Motor neuron (in vitro differentiated cells): ENCODE data around the gene ABCB6. TPM values are rescaled to one million over a fixed set of nuclear protein-coding genes. Genes with fewer than 3 reads are reported as not detected.

Experiments used
- ATAC-seq, 8 experiments: fragments of 200-7000 bp; cut with Tn5 transposase; replicated peaks in 6 of 8; 2 replicates each; pipeline ENCODE4 v1.8.0; 2021; ENCODE audit warnings: mild to moderate bottlenecking in 8 of 8, moderate library complexity in 8 of 8
- H3K27ac ChIP-seq, 2 donors: fragments of 250-450 bp; sonication (Bioruptor Pico); 2 replicates each; pipeline ENCODE4 v1.9.0; 2021; ENCODE audit warnings: antibody characterized with exemption in 2 of 2, mild to moderate bottlenecking in 2 of 2, moderate library complexity in 1 of 2
- H3K4me1 ChIP-seq, 2 donors: fragments of 250-450 bp; sonication (Bioruptor Pico); replicated peaks in 1 of 2; 2 replicates each; pipeline ENCODE4 v1.6.1; 2021; ENCODE audit warnings: antibody characterized with exemption in 2 of 2, mild to moderate bottlenecking in 2 of 2, moderate library complexity in 1 of 2
- H3K4me3 ChIP-seq, 5 donors: fragments of 250-450 bp; sonication (Bioruptor Pico); 2 replicates each; pipeline ENCODE4 v1.9.0; 2021; ENCODE audit warnings: antibody characterized with exemption in 5 of 5, mild to moderate bottlenecking in 5 of 5, moderate library complexity in 4 of 5
- WGBS, 10 experiments: fragments of 450-650 bp; shearing (Covaris generic); methylation state at CpG; one replicate each; pipeline ENCODE4 v1.0.0; 2022; 5-methylcytosine and 5-hydroxymethylcytosine counted together
- in situ Hi-C, 9 experiments: fragments of 400-800 bp; cut with MboI; loops; one replicate each; pipeline ENCODE4 v1.15.0; 2021; ENCODE audit warnings: low sequenced_read_pairs in 9 of 9, low pct_unique_long_range_greater_than_20kb in 2 of 9; ENCODE audit not compliant: unreplicated experiment in 9 of 9
- total RNA-seq, 8 experiments: library from RNA; unstranded; fragments of 300-600 nt; gene quantifications; 2 replicates each; pipeline versions ENCODE4 v1.2.3 to v1.2.4, GENCODE V29; 2022

Gene ABCB6
- total RNA-seq, 8 experiments from 2014 or later: 14.2 to 122 (median 34.5) TPM

GRCh38 chr2:219161097-219161496 is 57.7 kb downstream of the ABCB6 start:
- in situ Hi-C loops: loop anchor here in 1 of 9 experiments (25.0 kb wide), 1 partner anchor 99 kb away; the partner anchor contains the start of gene IHH
- ATAC-seq: no peak
- Histone ChIP-seq H3K27ac (peak overlapping the region in 1 of 2 donors; percentile 87), H3K4me3 (peak overlapping the region; percentile 43 to 56 (median 50)), H3K4me1 (peaks cover 0 to 4% of the 10 kb centered on the region in 2 donors)
- 61 to 95% (median 67%) methylated on average over 2 to 4 of the region's 4 CpGs for WGBS, 10 experiments

GRCh38 chr2:219160186-219161017 is 58.4 kb downstream of the ABCB6 start, which contains the start of gene NHEJ1:
NHEJ1 (minus strand) TSS chr2:219160815; CDS start chr2:219158362, 2,453 bp downstream.
- in situ Hi-C loops: loop anchor here in 1 of 9 experiments (25.0 kb wide), 1 partner anchor 98 kb away; the partner anchor contains the start of gene IHH
- 0% methylated on average over 2 to 9 of the region's 70 CpGs; no CpG with 5 or more reads in 7 of the 10 experiments for WGBS, 10 experiments
- H3K4me3 ChIP-seq: peak within 1 kb of the TSS; percentile 43 to 56 (median 50)
- H3K4me1 ChIP-seq: peaks cover 0 to 4% of the 10 kb centered on the region in 2 donors
- peak; percentile 83 to 92 (median 88) for ATAC-seq
- peak within 1 kb of the TSS; percentile 87 to 94 for H3K27ac ChIP-seq

Other genes with a start within 250 kb of the ABCB6 start
- 1 to 10 TPM in 1 of 8 experiments, under 1 TPM in 3, not detected in 4; 0.08 to 4.6 (median 0.65) TPM for gene FEV, start 233.8 kb downstream of the ABCB6 start, total RNA-seq
- gene CRYBA2, start 225.5 kb downstream of the ABCB6 start, total RNA-seq: 10 to 100 TPM in 1 of 8 experiments, under 1 TPM in 2, not detected in 5; 0.81 to 11.2 (median 0.87) TPM
- 1 to 10 TPM in 3 of 8 experiments, under 1 TPM in 5; 0.46 to 6.3 (median 0.66) TPM for gene CFAP65, start 177.4 kb downstream of the ABCB6 start, total RNA-seq
- under 1 TPM in 5 of 8 experiments, not detected in 3; 0.08 to 0.57 (median 0.46) TPM for gene IHH, start 158.0 kb downstream of the ABCB6 start, total RNA-seq
- 10 to 100 TPM in 6 of 8 experiments, 1 to 10 TPM in 2; 7.3 to 55.7 (median 15.5) TPM for gene NHEJ1, start 58.1 kb downstream of the ABCB6 start, total RNA-seq
- 1 to 10 TPM in 3 of 8 experiments, under 1 TPM in 5; 0.13 to 3.4 (median 0.54) TPM for gene SLC23A3, start 48.9 kb downstream of the ABCB6 start, total RNA-seq
- 10 to 100 TPM; 18.2 to 44.9 (median 37.5) TPM for gene CNPPD1, start 42.0 kb downstream of the ABCB6 start, total RNA-seq
- gene RETREG2, start 40.7 kb downstream of the ABCB6 start, total RNA-seq: 100 to 1,000 TPM in 1 of 8 experiments, 10 to 100 TPM in 7; 41.0 to 102 (median 69.0) TPM
- gene ZFAND2B, start 12.2 kb downstream of the ABCB6 start, total RNA-seq: 10 to 100 TPM; 19.7 to 35.8 (median 25.7) TPM
- gene ATG9A, start 10.7 kb upstream of the ABCB6 start, total RNA-seq: 10 to 100 TPM; 21.5 to 50.5 (median 34.4) TPM
- 10 to 100 TPM; 24.3 to 78.1 (median 48.1) TPM for gene ANKZF1, start 10.8 kb upstream of the ABCB6 start, total RNA-seq
- 10 to 100 TPM in 1 of 8 experiments, 1 to 10 TPM in 7; 5.6 to 30.7 (median 7.5) TPM for gene GLB1L, start 26.5 kb upstream of the ABCB6 start, total RNA-seq
- 10 to 100 TPM; 14.6 to 36.9 (median 23.7) TPM for gene STK16, start 26.5 kb upstream of the ABCB6 start, total RNA-seq
- gene TUBA4B, start 34.3 kb upstream of the ABCB6 start, total RNA-seq: under 1 TPM in 3 of 8 experiments, not detected in 5; 0.13 to 0.28 (median 0.14) TPM
- gene TUBA4A, start 35.0 kb upstream of the ABCB6 start, total RNA-seq: 10 to 100 TPM in 2 of 8 experiments, 1 to 10 TPM in 6; 2.3 to 23.4 (median 4.7) TPM
- gene DNAJB2, start 60.4 kb upstream of the ABCB6 start, total RNA-seq: 100 to 1,000 TPM in 2 of 8 experiments, 10 to 100 TPM in 6; 25.2 to 131 (median 55.0) TPM
- 100 to 1,000 TPM in 1 of 8 experiments, 10 to 100 TPM in 4, 1 to 10 TPM in 1, under 1 TPM in 2; 0.92 to 159 (median 15.3) TPM for gene PTPRN, start 90.4 kb upstream of the ABCB6 start, total RNA-seq
- 1 to 10 TPM in 1 of 8 experiments, not detected in 7; 1.1 TPM for gene RESP18, start 113.8 kb upstream of the ABCB6 start, total RNA-seq
- 10 to 100 TPM; 12.7 to 63.4 (median 27.9) TPM for gene DNPEP, start 169.0 kb upstream of the ABCB6 start, total RNA-seq
- 1 to 10 TPM in 1 of 8 experiments, under 1 TPM in 5, not detected in 2; 0.33 to 1.0 (median 0.76) TPM for gene DES, start 199.4 kb upstream of the ABCB6 start, total RNA-seq
- 10 to 100 TPM in 7 of 8 experiments, 1 to 10 TPM in 1; 5.5 to 47.6 (median 26.1) TPM for gene SPEG, start 215.9 kb upstream of the ABCB6 start, total RNA-seq